AG04449 (cell line): ENCODE measurements around the gene ANKRD11.

Experiments
- CTCF ChIA-PET: fragments of 350-600 bp; formaldehyde crosslinking; extraction: SDS; loops from one replicate; lab custom pipeline; 2021; ENCODE audit warnings: antibody characterized with exemption; lab: Yijun Ruan, JAX
- POLR2A ChIA-PET: fragments of 400-600, 350-600 bp; formaldehyde crosslinking; extraction: SDS; loops from one replicate; lab custom pipeline; 2020; ENCODE audit warnings: antibody characterized with exemption, inconsistent platforms; lab: Yijun Ruan, JAX
- DNase-seq: peaks from one replicate; pipeline ENCODE4 v3.0.0-alpha.2; 2010; ENCODE audit warnings: low read depth, low spot score
- H3K4me3 ChIP-seq: 2 replicates; pipeline ENCODE4 v1.5.1; 2011; ENCODE audit warnings: low read depth, mild to moderate bottlenecking, control low read depth, low read length
- TF ChIP-seq, protein P1 (sequence below): IDR thresholded peaks from one replicate; pipeline ENCODE4 v1.5.1; 2011; ENCODE audit warnings: mild to moderate bottlenecking, moderate library complexity, low read length, control low read depth, inconsistent platforms; ENCODE audit not compliant: insufficient read depth; ENCODE audit errors: missing control alignments

The ANKRD11 gene

DNA sequence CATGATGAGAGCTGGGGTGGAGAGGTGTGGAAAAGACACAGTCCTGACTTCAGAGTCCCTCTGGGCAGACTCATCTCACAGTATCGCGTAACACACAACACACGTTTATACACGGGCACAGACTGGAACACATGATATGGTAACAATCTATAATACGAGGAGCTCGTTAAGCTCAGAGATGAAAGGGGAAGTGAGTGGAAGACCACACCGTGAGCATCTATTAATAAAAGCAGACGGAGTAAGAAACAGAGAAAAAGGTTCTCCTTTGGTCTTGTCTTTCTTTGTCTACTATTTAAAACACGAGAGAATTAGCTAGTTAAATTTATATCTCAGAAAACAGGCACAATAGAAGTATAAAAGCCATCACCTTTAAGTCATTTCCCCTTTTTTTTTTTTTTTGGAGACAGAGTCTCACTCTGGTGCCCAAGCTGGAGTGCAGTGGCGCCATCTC, 13.5 kb downstream of the ANKRD11 start:
- CTCF ChIA-PET = interaction anchor here (0.7 kb wide), 1 partner anchor 32 kb away, joined by 3 read pairs; no protein-coding TSS in a partner anchor
- no peak overlapping the region for H3K4me3 ChIP-seq
- POLR2A ChIA-PET = no interaction called here
- DNase-seq = no peak
- TF ChIP-seq, protein P1, sequence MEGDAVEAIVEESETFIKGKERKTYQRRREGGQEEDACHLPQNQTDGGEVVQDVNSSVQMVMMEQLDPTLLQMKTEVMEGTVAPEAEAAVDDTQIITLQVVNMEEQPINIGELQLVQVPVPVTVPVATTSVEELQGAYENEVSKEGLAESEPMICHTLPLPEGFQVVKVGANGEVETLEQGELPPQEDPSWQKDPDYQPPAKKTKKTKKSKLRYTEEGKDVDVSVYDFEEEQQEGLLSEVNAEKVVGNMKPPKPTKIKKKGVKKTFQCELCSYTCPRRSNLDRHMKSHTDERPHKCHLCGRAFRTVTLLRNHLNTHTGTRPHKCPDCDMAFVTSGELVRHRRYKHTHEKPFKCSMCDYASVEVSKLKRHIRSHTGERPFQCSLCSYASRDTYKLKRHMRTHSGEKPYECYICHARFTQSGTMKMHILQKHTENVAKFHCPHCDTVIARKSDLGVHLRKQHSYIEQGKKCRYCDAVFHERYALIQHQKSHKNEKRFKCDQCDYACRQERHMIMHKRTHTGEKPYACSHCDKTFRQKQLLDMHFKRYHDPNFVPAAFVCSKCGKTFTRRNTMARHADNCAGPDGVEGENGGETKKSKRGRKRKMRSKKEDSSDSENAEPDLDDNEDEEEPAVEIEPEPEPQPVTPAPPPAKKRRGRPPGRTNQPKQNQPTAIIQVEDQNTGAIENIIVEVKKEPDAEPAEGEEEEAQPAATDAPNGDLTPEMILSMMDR = no peak

DNA sequence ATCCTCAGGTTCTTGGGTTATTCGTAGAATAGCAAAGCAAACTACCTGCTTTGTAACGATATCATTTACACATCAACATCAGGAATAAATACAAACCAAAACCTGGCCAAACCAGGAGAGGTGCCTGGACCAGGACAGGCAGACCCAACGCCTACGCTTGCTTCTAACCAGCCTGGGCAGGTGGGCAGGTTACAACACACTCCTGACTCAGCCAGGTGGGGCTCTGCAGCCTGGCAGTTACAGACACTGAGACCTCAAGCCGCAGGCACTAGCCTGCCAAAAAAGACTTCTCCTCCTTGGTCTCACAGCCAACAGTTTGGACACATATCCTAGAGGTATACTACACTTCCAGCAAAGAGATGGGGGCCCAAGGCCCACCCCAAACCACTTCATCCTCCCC, 14.0 kb downstream of the ANKRD11 start:
- CTCF ChIA-PET = no interaction called here
- H3K4me3 ChIP-seq = no peak overlapping the region
- POLR2A ChIA-PET = no interaction called here
- DNase-seq = no peak
- TF ChIP-seq, protein P1 = no peak

DNA sequence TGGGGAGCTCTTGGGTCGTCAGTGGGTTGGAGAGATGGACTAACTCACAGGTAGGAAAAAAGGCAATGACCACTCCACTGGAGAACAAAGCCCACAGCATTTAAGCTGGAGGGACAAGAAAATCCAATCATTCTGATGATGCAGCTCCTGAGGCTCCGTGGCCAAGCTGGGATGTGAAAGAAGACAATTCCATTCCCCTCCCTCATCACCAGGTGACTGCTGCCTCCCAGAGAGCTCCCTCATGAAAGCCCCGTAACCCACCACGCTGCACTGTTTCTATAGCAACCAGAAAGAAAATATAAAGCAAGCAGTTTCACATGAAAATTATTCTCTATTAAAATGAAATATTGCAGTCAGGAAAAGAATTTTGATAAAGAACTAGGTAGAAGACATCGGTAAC, 15.2 kb downstream of the ANKRD11 start:
- no peak overlapping the region for H3K4me3 ChIP-seq
- DNase-seq = no peak
- TF ChIP-seq, protein P1 = no peak
- ChIA-PET CTCF (interaction anchor here (1.9 kb wide), 1 partner anchor 17 kb away, joined by 6 read pairs; no protein-coding TSS in a partner anchor), POLR2A (no interaction called here)

DNA sequence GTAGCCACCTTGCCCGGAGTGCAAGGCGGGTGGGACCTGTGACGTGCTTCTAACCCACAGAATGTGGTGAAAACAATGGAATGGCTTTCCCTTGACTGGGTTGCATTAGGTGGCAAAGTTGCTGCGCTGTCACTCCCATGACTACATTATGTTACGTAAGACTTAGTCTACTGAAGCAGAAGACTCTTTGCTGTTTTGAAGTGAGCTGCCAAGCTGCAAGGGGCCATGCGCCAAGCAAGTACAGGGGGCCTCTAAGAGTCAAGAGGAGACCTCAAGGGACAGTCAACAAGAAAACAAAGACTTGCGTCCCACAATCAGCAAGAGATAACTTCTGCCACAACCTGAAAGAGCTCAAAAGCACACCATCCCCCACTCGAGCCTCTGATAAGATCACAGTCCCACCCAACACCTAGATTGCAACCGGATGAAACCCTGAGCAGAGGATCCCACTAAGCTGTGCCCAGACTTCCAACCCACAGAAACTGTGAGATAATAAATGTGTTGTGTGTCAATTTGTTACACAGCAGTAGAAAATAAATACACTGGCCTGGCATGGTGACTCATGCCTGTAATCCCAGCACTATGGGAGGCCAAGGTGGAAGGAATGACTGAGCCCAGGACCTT, 16.5 kb downstream of the ANKRD11 start:
- TF ChIP-seq, protein P1 = no peak
- no peak for DNase-seq
- ChIA-PET CTCF (interaction anchor here (0.9 to 1.9 kb wide), 3 partner anchors 16 to 78 kb away, joined by 3 to 6 read pairs (median 3); no protein-coding TSS in a partner anchor), POLR2A (no interaction called here)
- no peak overlapping the region for H3K4me3 ChIP-seq

DNA sequence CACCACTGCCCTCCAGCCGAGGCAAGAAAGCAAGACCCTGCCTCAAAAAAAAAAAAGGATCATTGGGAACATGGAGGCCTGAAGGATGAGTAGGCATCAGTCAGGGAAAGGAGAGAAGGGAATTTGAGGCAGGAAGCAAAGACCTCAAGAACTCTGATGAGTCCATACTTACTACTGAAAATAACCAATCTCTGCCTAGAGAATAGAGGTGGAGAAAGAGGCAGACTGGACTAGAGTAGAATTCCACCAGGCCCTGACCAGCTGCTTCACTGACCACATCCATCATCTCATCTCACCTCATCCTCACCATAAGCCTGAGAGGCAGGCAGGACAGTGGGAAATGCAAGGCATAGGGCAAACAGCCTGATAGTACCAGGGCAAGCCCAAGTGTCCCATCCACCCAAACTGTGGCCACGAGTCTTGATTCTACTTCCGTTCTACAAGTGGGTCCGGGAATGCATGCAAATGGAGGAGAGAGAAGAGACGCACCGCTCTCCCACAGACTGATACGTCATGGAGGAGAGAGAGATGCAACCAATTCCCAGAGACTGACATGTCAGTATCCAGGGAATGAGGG, 17.1 kb downstream of the ANKRD11 start:
- ChIA-PET CTCF (interaction anchor here (1.9 kb wide), 1 partner anchor 15 kb away, joined by 6 read pairs; no protein-coding TSS in a partner anchor), POLR2A (interaction anchor here (1.3 kb wide), 1 partner anchor 10 kb away, joined by 4 read pairs; no protein-coding TSS in a partner anchor)
- H3K4me3 ChIP-seq = no peak overlapping the region
- DNase-seq = no peak
- TF ChIP-seq, protein P1 = no peak

DNA sequence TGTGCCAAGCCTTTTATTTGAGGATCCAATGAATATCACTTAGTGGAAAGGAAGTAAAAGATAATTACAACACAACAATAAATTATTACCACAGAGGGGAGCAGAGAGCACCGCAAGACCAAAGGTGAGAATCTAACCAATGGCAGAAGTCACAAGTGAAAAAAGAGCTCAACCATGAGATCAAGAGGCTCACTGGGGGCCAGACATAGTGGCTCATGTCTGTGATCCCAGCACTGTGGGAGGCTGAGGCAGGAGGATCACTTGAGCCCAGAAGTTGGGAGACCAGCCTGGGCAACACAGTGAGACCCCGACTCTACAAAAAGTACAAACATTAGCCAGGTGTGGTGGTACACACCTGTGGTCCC, 17.7 kb downstream of the ANKRD11 start:
- H3K4me3 ChIP-seq = no peak overlapping the region
- TF ChIP-seq, protein P1 = no peak
- ChIA-PET CTCF (interaction anchor here (1.2 kb wide), 1 partner anchor 13 kb away, joined by 3 read pairs; no protein-coding TSS in a partner anchor), POLR2A (interaction anchor here (1.3 kb wide), 1 partner anchor 11 kb away, joined by 4 read pairs; no protein-coding TSS in a partner anchor)
- DNase-seq = no peak
